CD4-positive, alpha-beta T cell treated with Interleukin-6 at 100 ng/mL for 8 hours (primary cell): ENCODE data around the gene MAML3.
"Not testable (repeated sequence)": the region's sequence is repeated elsewhere in the genome, so short reads cannot be mapped to it uniquely, and the experiment has no call there.

ENCODE experiments used
- DNase-seq: peaks from one replicate; pipeline ENCODE4 v3.0.0-alpha.2; 2020; ENCODE audit warnings: mixed read lengths, low spot score

The MAML3 gene

DNA sequence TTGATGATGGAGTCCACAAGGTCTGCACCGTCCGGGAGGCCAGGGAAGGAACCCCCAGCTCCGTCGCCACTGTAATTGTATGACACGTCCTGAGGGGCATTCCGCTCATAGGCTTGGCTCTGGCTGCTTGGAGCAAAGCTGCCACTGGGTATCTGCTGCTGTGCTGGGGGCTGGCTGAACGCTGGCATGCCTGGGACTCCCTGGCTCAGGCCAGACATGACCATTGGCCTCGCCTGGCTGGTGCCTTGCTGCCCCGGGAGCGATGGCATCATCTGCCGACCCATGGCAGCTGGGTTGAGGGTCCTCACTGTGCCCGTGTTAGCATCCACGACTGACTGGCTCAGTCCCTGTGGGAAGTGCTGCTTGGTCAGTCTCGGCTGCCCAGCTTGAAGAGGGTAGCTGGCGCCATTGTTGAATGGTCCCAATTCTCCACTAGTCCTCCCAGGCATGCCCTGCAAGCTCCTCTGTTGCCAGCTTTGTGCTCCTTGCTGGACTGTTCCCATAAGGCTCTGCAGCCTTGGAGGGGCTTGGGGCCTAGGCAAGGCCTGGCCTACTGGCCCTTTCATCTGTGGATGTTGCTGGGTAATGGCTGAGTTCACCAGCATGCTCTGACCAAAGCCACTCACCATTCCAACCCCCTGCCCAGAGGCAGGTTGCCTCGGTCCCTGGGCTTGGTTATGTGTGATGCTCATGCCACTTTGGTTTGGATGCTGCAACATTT is 434.4 kb downstream of the MAML3 start:
- no peak for DNase-seq

DNA sequence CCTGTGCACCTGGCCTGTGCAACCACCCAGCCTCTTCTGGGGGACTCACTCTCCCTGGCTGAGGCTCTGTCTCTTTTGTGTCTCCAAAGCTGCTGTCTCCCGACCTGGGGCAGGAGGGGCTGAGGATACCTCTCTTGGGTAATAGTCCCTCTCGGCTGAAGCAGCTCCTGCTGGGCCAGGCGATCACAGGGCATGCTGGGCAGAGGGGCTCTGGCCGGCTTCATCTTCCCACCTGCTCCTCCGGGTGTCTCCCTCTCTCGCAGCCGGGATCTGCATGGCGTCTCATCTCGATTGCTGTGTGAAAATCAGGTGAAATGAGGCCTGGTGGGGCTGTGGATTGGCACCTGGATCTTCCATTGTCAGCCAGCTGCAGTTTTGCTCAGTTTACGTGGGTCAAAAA is 435.2 kb downstream of the MAML3 start:
- DNase-seq, result no peak

DNA sequence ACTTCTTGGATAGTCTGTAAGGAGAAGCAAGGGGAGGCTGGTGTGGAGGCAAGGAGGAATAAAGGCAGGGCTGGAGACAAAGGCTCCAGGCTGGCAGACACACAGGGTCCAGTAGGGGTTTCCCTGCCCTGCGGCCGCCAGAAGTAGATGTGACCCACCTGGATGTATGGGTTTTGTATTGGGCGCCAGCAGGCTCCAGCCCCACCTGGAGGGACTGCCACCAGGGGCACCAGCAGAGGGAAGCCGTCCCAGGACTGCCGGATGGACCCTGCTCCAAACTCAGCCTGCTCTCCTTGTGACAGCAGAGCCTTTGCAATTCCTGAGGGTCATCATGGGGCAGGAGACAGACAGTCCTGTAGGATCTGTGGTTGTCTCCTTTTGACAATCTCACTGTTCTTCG is 435.6 kb downstream of the MAML3 start:
- DNase-seq, result no peak

DNA sequence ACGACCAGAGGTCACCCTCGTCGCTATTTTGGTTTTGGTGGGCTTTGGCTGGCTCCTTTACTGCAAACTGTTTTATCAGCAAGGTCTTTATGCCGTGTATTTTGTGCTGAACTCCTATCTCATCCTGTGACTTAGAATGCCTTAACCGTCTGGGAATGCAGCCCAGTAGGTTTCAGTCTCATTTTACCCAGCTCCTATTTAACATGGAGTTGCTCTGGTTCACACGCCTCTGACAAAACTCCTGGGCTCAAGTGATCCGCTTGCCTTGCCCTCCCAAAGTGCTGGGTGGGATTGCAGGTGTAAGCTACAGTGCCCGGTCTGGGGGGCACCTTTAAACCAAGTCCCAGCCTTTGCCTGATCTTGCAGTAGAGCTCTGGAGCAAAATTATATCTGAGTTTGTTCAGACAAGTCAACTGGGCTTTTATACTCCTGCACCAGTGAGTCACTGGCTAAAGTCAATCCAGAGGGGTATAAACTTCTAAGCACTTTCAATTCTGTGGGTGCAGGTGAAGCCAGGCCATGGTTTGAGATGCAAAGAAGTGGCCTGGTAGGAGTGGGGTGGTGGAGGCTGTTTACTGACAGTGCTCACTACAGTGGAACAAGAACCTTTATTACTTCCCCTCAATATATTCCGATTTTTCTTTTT is 438.1 kb downstream of the MAML3 start:
- no peak for DNase-seq

DNA sequence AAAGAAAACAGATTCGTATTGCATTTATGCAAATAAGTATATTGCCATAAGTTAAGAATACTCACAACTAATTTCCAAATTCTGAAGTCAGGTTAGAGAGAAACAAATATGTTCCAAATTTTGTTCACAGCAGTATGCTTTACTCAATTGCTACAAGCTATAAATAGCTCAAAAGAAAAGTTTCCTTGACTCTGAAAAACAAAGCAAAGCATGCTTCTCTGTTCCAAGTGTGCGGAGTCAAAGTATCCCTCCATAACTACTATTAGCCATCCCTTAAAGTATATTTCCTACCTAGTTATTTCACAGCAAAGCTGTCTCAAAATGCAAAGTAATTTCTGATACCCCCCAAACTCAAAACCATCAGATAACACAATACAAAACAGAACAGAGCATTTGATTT is 441.1 kb downstream of the MAML3 start:
- no peak for DNase-seq

DNA sequence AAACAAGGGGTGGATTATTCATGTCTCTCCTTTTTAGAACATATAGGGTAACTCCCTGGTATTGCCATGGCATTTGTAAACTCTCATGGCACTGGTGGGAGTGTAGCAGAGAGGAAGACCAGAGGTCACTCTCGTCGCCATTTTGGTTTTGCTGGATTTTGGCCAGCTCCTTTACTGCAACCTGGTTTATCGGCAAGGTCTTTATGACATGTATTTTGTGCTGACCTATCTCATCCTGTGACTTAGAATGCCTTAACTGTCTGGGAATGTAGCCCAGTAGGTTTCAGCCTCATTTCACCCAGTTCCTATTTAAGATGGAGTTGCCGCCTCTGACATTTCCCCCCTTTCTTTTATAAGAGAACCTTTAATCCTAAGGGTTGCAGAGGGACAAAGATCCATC is 442.5 kb downstream of the MAML3 start:
- DNase-seq, result no peak

DNA sequence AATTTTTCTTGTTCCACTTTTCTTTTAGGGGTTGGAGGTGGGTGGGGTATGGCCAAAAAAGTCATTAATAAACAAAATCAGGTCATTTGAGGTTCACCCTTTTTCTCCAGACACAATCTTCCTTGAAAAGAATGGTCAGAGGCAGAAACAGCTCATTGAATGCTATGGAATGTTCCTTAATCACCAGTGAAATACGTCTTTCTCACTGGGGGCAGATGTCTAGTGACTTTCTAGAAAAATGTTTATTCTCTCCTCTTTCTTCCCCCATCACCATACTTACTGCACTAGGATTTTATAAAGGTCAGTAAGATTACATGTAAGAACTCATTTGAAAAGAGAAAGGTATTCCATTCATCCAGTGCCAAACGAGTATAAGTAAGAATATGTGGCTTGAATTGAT is 443.9 kb downstream of the MAML3 start:
- DNase-seq, result no peak

DNA sequence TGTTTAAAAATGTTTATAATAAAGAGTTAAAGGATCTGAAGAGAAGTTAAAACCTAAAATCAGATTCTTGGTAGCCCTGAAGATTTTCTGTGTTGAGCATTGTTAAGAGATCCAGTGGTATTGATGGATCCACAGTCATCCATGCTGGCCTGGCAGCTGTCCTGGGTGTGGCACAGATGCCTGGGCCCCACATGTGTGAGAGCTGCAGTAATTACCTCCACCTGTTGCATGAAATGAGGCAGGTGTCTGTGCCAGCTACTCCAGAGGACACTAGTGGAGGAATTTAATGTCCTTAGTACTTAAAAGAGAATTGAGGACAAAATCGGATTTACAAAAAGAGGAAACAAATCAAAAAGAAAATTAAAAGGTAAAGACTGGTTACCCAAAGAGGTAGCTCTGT is 444.3 kb downstream of the MAML3 start:
- no peak for DNase-seq

DNA sequence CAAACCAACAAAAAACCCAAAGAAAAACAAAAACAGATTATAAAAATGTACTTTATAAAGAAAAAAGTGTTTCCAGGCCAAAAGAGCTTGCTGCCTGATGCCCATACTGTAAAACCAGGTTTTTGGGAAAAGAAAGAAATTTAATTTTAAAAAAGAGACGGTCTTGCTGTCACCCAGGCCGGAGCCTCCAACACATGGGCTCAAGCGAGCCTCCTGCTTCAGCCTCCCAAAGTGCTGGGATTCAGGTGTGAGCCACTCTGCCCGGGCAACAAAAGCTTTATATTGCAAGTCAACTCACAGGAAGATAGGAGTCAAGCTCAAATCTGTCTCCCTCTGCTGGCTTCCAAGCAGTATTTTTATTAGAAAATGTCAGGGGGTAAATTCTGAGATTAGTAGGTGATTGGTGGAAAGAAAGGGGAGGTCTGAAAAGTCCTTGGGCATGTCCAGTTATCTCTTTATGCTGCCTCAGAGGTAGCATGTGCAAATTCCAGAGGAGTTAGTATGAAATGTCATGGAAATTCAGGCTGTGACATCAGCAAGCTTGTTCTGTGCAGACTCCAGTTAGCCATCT is 449.0 kb downstream of the MAML3 start:
- no peak for DNase-seq

DNA sequence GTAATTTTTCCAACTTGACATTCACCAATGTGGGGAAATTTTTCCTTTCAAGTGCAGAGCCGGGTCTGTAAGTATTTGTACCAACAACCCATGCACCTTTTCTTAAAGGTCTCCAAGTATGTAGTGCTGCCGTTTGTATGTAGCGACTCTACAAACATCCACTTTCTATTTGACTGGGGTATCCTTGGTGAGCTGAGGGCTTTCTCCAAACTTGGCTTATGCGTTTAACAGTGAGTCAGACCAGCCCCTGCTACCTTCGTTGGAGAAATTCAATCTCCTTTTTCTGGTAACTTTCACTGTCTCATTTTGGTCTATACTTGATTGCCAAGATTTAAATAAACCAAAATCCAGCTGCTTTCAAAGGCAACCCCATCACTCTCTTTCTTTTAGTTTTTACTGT is 453.4 kb downstream of the MAML3 start:
- no peak for DNase-seq

DNA sequence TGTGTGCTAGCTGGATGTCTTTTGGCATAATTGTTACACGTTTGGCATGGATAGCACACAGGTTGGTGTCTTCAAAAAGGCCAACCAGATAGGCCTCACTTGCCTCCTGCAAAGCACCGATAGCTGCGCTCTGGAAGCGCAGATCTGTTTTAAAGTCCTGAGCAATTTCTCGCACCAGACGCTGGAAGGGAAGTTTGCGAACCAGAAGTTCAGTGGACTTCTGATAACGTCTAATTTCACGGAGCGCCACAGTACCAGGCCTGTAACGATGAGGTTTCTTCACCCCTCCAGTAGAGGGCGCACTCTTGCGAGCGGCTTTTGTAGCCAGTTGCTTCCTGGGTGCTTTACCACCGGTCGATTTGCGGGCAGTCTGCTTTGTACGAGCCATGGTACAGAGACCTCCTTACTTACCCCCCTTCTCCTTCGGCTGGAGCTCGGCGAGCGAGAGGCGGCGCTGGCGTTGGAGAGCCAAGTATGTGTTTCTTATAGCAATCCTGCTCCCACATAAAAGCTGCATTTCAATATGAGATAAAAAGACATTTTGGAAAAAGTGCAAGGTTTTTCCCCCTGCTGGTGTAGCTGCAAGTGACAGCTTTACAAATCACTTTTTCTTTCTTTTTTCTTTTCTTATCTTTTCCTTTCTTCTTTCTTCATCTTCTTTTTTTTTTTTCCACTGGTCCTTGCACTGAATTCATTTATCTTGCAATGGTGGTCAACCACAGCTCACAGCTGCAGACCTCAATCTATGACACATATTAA is 455.6 kb downstream of the MAML3 start:
- DNase-seq, result not testable (repeated sequence)

DNA sequence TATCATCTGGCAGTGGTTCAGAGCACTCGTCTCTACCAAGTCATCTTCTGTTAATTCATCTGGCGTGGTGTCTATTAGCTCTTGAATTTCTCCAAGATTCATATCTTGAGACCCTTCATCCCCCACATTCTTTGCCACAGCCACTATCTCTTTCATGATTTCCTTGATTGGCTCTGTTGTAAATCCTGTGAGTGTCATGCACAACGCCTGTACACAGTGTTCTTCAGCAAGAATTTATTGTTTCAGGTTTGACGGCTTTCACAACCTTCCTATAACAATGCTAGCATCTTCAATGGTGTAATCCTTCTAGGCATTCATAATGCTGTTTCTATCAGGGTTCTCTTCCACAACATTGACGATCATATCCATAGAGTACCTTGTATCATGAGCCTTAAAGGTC is 457.5 kb downstream of the MAML3 start:
- no peak for DNase-seq

DNA sequence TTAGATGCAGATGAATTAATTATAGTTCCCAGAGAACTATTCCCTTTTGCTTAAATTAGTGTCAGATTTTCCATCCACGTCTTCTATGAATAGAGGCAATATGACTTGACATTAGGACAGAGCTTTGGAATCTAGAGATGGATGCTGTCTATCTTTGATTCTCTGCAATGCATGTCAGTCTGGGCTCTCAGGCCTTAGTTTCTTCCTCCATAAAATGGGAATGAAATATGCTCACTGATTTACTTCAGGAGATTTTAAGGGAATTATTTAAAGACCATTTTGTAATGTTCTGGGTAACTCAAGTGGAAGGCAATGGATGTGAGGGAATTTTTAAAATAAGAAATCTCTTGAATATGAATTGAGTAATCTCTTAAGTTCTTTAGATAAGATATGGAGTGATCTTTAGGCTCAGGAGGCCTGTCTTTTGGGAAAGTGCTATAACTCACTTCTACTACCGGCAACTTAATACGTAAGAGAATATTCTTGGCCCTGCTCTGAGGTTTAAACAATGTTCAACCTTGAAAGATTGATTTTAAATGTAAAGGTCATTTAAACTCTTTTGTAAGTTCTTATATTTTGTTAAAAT is 459.4 kb downstream of the MAML3 start:
- DNase-seq, result no peak

DNA sequence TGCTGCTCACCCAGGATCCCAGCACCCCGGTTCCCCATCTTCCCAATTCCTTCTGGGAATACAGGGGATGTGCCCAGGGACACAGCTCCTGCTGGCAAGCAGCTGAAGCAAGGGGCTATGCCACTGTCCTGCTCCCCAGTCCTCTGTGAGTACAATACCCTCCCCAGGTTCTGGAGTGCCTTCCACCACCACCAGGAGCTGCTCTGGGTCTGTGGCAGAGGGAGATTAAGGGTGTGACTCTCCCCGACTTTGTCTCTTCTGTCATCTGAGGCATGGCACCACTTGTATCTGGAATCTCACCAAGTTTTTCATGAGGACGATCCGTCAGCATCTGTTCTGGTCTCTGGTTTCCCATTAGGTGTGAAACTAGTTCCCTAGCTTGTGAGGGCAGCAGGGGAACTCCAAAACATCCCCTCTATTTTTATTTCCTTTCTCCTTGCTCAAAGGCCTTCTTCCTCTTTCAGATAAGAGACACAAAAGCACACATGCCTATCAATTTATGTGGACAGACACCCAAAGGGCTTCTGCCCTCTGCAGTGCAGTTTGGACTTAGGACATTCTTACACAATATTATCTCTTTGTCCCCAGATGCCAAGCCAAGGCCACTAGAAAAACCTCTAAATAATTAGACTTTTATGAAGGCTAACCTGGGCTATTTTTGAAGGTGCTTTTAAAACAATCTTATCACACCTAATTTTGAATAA is 461.5 kb downstream of the MAML3 start:
- DNase-seq, result no peak

DNA sequence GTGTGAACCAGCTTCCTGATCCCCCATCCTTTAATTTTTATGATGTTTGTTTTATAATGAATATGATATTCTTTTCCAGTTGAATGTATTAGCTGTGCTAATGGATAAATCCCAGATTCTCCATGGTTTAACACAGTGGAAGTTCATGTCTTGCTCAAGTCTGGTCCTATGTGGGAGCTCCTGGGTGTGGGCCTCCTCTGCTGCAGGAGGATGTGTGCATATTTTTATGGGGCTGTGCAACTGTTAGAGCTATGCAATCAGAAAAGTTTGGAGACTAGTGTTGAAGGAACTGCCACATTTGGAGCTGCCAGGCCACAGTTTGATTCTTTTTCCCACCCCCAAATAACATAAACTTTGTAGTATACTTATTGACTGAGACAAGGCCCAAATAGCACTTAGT is 463.6 kb downstream of the MAML3 start:
- DNase-seq, result no peak

DNA sequence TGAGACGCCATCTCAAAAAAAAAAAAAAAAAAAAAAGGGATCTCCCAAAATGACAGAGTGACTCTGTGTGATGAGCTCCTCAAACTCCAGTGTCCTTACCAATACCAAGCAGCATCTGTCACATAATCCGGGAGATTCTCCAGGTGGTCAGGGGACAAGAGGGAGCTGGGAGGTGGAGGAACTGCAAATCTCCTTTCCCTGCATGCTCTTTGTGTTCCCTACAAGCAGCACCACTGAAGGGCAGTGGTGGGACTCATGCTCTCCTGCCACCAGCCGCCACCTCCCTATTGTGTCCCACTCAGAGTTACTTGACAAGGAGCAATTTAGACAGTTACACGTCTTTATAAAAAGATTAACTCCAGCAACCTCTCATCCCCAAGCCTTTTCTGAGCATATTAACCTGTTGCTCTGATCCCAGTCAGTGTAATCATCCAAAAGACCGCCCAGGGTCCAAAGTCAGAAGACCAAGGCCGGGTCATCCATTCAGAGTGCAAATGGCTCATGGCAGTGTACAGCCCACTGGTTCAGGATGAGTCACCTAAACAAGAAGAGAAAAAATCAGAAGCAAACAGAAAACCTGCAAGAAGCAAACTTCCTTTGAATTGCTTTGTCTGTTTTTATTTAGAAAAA is 464.8 kb downstream of the MAML3 start:
- no peak for DNase-seq

DNA sequence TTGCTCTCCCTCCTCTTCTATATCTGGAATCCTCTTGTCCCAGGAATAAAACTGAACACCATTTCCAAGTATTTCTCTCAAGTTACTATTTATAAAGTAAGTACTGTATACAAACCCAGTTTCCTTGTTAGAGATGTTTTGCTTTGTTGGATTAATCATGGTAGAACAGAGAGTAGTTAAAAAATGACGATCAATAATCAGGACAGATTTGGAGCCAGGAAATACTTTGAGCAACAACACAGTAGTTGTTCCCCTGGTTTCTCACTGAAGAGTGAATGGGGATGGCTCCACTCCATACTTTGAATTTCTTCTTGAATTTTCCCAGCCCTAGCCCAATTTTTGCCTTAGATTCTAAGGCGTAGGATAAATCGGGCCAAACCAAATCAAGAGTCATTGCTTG is 467.0 kb downstream of the MAML3 start:
- no peak for DNase-seq

DNA sequence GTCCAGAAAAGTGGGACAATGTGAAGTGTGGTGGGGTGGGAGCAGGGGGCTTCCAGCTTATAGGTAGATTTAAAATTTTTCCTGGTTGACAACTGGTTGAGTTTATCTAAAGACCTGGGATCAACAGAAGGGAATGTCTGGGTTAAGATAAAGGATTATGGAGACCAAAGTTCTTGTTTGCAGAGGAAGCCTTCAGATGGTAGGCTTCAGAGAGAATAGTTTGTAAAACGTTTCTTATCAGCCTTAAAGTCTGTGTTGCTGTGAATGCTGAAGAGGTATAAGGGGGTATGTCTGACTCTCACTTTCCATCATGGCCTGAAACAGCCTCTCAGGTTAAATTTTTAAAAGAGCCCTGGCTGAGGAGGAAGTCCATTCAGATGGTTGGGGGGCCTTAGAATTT is 467.9 kb downstream of the MAML3 start:
- DNase-seq, result no peak

DNA sequence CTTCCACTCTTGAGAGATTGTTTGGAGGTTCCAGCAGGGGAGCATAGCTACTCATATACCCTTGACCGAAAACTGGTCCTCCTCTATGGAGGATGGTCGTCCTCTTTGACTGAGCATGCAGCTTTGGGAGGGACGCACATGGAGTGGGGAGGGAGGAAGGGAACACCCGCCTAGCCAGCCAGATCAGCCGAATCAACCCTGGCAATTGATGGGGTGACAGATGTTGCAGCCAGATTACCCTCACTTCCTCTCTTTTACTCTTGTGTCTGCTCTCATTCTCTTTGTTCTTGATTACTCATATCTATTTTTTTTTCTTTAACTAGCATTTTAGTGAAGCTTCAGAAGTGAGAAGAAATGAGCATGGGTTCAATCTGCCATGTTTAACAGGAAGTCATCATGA is 468.8 kb downstream of the MAML3 start:
- DNase-seq, result no peak

DNA sequence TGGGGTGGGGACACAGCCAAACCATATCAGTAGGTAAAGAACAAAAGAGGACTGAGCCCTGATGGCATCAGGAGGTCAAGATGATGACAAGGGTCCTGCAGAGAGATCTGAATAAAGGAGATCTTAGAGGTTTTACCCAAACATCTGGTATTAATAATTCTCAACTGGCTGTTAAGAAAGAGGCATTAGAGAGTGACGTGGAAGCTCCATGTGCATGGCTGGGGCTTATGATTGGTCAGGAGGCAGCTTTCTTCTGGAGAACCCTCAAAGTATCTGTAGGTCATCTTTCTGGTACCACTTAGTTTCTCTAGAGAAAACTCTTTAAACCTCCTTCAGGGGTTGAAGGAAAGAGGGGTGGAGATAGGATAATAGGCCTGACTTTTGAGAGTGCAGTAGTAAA is 469.6 kb downstream of the MAML3 start:
- no peak for DNase-seq

DNA sequence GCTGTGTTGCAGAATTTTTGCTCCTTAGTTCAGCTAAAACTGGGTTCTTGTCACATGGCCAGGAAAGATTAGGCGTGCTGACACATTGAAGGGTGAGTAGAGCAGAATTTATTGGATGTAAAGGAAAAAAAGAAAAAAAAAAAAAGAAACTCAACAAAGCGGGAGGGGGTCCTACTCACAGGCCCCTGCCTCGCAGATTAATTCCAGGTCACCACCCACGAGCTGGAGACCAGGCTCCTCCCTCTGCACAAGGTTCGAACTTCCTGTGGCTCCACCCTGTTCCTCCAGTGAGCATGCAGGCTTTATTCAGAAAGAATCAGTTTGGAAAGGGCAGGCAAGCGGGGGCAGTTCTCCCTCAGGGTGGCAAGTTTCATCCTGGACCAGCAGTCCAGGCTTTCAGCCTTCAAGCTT is 471.2 kb downstream of the MAML3 start:
- no peak for DNase-seq

DNA sequence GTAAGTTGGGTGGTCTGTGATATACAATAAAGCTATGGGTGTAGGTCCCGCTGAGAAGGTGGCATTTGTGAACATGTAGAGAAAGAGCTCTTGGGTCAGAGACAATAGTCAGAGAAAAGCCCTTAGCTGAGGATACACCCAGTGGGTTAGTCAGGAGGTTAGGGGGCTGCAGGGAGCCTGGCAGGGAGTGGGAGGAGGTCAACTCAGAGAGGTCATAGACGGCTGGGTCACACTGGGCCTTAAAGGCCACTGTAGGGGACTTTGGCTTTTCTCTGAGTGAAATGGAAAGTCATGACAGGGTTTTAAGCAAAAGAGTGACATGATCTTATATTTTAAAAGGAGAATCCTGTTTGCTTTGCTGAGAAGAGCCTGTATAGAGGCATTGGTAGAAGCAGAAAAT is 471.7 kb downstream of the MAML3 start:
- DNase-seq, result no peak
